Measurements from ENCODE around the gene GSDME.

Gene GSDME

GRCh38 chr7:24718977-24719491 is 38.2 kb downstream of the GSDME start:
- DNase-seq = no peak

GRCh38 chr7:24718431-24718831 is 38.8 kb downstream of the GSDME start:
- no peak for DNase-seq

GRCh38 chr7:24717694-24718320 is 39.5 kb downstream of the GSDME start:
- no peak for DNase-seq

- no peak for DNase-seq
Observed at GRCh38 chr7:24717247-24717622, 40.0 kb downstream of the GSDME start.

- no peak for DNase-seq
Observed at GRCh38 chr7:24716480-24717246, 40.6 kb downstream of the GSDME start.

- no peak for DNase-seq
Observed at GRCh38 chr7:24715661-24716479, 41.4 kb downstream of the GSDME start.

GRCh38 chr7:24715171-24715570 is 42.1 kb downstream of the GSDME start:
- no peak for DNase-seq

GRCh38 chr7:24714676-24715010 is 42.6 kb downstream of the GSDME start:
- DNase-seq = no peak

- DNase-seq = no peak
Observed at GRCh38 chr7:24713850-24714675, 43.2 kb downstream of the GSDME start.

- no peak for DNase-seq
Observed at GRCh38 chr7:24713039-24713793, 44.0 kb downstream of the GSDME start.

GRCh38 chr7:24709585-24710360 is 47.5 kb downstream of the GSDME start:
- DNase-seq = no peak

- DNase-seq = no peak
Observed at GRCh38 chr7:24709051-24709450, 48.2 kb downstream of the GSDME start.

- no peak for DNase-seq
Observed at GRCh38 chr7:24707988-24708615, 49.2 kb downstream of the GSDME start.

- no peak for DNase-seq
Observed at GRCh38 chr7:24706211-24707170, 50.8 kb downstream of the GSDME start.

- no peak for DNase-seq
Observed at GRCh38 chr7:24705461-24705954, 51.8 kb downstream of the GSDME start.

GRCh38 chr7:24704311-24704710 is 53.0 kb downstream of the GSDME start:
- no peak for DNase-seq

GRCh38 chr7:24703296-24703695 is 54.0 kb downstream of the GSDME start:
- no peak for DNase-seq

GRCh38 chr7:24702755-24703154 is 54.5 kb downstream of the GSDME start:
- no peak for DNase-seq
